T-helper 2 cell (primary cell): ENCODE results near the gene LATS1.
"Not testable (repeated sequence)": the region's sequence is repeated elsewhere in the genome, so short reads cannot be mapped to it uniquely, and the experiment has no call there.

ENCODE experiments used
- DNase-seq, 5 experiments: peaks; one replicate each; pipeline versions ENCODE4 v3.0.0 to v3.0.0-alpha.2; 2012 to 2022

The LATS1 gene

GRCh38 chr6:149728499-149729234 is 10.8 kb upstream of the LATS1 start:
- DNase-seq, result no peak

DNA sequence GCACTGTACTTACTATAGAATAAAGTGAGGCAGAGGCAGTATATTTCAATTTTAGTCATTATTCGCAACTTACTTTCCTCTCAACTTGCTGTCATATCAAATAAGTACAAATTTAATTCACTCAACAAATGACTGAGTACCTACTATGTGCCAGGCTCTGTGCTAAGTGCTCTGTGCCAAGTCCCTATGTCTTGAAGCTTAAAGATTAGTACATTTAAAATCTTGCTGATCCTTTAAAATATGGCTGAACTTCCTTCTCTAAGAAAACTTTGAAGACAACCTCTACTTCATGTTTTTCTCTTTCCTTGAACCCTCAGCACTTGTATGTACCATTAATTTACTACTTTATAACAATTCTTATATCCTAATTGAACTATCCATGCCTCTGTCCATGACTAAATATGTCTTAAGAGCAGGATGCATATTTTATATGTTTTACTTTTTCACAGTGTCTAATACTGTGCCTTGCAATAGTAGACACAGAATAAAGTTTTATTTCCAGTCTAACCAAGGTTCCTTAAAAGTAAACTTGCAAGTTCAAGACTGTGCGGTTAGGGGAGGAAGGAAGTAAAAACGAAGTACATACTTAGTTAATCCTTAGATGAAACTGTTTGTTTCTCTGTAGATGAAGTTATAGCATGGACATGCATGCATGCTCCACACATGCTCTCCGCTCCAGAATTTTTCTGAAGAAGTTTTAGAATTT is 10.0 kb upstream of the LATS1 start:
- DNase-seq, result peak in 1 of 5 experiments; percentile 55

DNA sequence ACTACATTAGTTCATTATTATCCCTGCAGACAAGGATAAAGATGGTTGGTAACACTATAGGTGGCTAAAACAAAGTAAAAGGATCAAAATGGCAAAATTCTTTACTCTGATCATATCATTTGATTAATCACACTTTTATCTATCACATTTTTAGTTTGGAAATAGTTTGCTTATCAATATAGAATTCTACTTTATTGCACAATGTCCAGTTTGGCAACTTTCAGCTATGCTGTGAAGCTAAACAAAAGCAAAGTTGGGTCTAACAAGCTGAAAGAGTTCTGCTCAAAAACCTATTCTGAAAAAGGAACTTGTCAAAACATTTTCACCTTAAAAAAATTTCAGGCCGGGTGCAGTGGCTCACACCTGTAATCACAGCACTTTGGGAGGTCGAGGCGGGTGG is 7.9 kb upstream of the LATS1 start:
- no peak for DNase-seq

GRCh38 chr6:149723771-149724417 is 6.0 kb upstream of the LATS1 start:
- peak in 3 of 5 experiments; percentile 9 to 82 (median 11) for DNase-seq

GRCh38 chr6:149723262-149723661 is 5.4 kb upstream of the LATS1 start:
- no peak for DNase-seq

GRCh38 chr6:149719531-149719930 is 1.6 kb upstream of the LATS1 start:
- no peak for DNase-seq

DNA sequence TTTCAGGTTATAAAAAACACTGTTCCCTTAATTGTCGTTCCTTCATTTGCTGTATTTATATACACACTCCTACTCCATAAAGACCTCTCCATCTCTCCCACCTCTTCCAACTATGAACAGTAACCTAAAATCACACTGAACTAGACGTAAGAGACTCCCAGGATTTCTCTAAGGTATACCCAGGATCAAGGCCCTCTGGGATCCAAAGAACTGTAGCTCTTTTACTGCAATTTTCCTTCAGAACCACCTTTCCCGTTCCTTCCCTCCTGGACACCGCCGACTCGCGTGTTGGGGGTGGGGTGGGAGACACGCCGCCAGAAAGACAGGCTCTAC is 680 bp downstream of the LATS1 start:
- DNase-seq, result no peak

DNA sequence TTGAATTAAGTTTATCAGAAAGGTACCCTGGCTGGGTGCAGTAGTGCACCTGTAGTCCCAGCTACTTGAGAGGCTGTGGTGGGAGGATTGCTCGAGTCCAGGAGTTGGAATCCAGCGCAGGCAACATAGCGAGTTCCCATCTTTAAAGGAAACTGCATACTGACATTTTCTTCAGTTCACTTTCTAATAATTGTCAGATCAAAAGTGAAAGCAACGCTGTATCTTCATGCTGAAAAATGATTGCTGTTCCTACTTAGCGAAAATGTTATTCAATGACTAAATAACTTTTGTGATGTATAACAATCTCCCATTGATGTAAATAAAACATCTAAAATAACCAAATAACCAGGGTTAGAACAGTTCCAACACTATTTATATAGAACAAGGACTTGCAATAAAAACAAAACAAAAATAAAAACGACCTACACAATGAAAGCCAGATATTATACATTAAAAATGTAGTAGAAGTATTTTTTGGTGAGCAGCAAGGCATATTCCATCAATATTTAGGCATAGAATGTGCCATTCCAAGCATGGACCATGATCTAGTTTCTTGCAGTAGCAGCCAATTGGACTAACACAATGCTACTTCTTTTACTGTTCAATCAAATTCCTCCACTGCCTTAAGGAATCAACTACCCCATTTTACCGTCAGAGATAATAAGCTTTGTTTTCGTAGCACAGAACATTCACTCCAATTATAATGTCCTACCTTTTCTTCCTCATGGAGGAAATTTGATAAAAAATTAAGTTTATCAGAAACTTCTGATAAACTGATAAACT is 1.5 kb downstream of the LATS1 start:
- peak in 1 of 5 experiments; percentile 55 for DNase-seq

DNA sequence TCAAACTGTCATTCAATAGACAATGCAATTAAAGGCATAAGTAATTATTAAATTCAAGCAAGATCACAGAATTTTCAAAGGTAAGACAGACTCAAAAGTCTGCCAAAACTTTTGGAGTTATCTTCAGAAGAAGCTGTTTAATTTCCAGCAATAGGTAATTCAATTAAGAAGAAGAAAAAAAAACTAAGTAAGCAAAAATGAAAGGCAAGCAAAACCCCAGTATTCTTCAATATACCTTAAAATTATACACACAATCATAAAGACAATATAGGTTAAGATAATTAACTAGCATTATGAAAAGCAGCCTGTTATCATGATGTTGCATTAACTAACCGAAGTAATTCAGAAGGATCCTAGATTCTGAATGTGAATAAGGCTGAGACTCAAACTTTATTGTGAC is 3.5 kb downstream of the LATS1 start:
- DNase-seq, result no peak

- DNase-seq, result no peak
Observed at GRCh38 chr6:149711711-149712110, 6.2 kb downstream of the LATS1 start.

DNA sequence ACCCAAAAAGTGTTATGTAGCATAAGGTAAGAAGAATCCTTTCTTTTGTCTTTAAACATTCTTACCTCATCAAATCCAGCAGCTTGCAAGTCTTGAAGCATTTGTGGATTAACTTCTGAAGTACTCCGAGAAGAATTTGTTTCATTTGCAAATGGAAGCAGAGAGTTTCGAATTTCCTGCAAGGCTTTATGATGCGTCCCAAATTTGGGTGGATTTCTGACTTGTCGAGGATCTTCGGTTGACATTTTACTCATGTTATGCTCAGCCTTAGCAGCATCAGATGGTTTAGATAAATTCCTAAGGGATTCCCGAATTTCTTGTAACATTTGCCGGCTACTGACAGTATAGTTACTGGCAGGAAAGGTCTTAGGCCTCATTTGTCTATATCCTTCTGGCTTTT is 16.2 kb downstream of the LATS1 start:
- DNase-seq, result no peak

DNA sequence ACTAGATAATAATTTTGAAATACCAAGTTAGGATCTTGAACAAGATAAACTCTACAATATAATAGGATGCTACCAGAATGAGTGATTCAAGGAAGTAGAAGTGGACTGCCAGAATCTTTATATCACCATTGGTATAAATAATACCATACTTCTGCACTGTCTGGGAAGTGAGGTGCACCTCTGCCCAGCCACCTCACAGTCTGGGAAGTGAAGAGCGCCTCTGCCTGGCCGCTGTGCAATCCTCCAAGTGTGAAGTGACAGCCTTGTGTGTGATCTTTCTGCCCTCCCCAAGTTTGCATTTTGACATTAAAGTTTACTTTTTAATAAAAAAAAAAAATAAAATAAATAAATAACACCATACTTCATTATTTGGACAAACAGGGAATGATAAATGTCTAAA is 18.8 kb downstream of the LATS1 start:
- DNase-seq, result no peak

GRCh38 chr6:149698175-149698574 is 19.7 kb downstream of the LATS1 start:
- no peak for DNase-seq

- DNase-seq, result no peak
Observed at GRCh38 chr6:149696901-149697300, 21.0 kb downstream of the LATS1 start.

DNA sequence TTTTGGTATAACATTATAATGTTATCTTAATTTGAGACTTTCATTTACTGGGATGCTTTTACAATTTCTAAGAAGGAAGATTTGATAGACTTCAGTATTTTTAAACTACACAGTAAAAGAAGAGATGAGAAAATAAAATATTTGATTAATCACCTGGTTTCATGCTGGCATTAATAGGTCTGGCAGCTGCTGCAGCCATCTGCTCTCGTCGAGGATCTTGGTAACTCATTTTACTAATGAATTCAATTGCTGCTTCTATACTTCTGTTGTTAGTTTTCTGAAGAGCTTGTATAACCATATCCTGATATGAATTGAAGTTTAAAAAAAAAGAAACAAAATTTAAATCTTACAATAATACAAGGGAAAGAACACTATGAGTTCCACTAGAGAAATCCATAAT is 23.0 kb downstream of the LATS1 start:
- no peak for DNase-seq

DNA sequence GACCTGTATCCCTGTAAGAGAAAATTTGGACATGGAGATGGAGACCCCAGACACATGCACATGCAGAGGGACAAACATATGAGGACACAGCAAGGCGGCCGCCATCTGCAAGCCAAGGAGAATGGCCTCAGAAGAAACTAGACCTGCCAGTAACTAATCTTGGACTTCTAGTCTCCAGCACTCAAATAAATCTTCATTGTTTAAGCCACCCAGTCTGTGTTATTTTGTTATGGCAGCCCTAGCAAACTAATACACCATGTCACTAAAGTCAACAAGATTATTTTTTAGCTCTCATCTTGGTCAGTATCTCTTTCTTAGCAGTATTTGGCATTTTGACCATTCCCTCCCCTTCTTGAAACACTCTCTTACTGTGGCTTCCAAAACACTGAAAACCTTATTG is 26.7 kb downstream of the LATS1 start:
- no peak for DNase-seq

DNA sequence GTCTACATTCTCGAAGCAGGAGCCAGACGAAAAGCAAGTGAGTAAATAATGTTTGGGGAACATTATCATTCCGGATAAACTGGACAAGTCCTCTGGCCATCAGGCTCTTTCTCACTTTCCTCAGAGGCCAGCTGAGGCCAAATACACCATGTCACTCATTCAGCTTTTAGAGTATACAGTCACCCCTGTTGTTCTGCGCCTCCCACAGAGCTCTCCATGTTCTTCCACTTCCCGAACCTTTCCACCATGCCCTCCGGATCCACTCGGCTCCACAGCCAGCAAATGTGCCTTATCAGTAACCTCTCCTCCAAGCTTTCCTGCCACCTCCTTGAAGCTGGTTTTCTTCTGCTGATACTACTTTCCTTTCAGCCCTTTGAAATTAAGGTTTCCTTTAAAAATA is 31.7 kb downstream of the LATS1 start:
- no peak for DNase-seq

GRCh38 chr6:149683256-149683859 is 34.5 kb downstream of the LATS1 start:
- DNase-seq, result no peak

DNA sequence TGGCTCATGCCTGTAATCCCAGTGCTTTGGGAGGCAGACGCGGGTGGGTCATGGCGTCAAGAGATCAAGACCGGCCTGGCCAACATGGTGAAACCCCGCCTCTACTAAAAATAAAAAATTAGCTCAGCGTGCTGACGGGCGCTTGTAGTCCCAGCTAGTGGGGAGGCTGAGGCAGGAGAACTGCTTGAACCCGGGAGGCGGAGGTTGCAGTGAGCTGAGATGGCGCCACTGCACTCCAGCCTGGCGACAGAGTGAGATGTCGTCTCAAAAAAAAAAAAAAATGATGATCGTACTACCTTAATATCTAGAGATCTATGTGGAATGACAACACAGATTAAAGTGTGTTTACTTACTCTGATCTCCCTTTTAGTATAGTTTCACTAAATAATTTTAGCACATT is 36.1 kb downstream of the LATS1 start:
- not testable (repeated sequence) for DNase-seq

DNA sequence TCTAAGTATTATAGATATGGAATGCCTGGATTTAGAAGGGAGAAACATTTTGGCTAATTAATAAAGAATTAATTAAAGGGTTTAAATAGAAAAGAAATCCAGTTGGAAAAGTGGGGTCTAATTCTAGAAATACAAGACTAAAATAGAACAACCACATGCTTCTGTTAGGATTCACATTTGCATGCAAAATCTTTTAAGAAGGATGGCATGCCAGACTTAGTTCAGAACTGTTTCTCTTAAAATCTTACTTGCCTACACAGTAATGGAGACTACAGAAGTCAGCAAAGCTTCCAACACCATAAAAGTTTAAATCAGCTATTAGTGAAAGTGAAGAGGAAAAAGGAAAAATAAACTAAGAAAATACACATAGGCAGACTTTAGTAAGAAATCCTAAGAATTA is 36.7 kb downstream of the LATS1 start:
- DNase-seq, result no peak

DNA sequence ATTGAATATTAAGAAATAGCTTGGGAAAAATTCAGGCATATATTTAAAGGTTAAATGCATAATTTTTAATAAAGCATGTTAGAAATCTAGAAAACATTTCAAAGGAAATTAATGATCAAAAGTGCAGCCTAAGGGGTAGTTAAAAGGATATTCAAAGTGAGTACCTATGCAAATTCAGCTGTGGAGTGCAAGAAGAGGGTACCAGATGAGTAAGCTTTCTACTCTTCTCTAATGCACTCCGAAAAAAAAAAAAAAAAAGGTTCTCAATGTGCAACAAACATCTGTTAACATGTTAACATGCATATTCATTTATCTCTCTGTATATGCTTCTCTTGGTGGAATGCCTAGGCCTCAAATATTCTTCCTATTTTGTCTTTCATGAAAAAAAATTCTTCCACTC is 37.4 kb downstream of the LATS1 start:
- no peak for DNase-seq

DNA sequence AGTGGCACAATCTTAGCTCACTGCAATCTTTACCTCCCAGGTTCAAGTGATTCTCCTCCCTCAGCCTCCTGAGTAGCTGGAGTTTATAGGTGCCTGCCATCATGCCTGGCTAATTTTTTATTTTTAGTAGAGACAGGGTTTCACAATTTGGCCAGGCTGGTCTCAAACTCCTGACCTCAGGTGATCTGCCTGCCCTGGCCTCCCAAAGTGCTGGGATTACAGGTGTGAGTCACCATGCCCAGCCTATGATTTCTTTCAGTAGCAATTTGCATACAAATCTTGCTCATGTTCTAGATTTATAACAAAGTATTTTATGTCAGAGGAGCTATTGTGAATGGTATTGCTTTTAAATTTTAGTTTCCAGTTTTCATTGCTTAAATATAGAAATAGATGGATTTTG is 45.6 kb downstream of the LATS1 start:
- not testable (repeated sequence) for DNase-seq

GRCh38 chr6:149660028-149660427 is 57.9 kb downstream of the LATS1 start:
- no peak for DNase-seq
